Stomach (tissue), 4 donors: ENCODE measurements around the gene CCDC90B.

Experiments
- CTCF ChIP-seq, 7 experiments: fragments of 450-650 bp in 4 of 7; fragments of 200-600 bp in 3 of 7; sonication (generic) in 3 of 7; IDR thresholded peaks; one replicate each; pipeline ENCODE4 v1.5.1; 2016 to 2019; ENCODE audit warnings: antibody characterized with exemption in 7 of 7, control low read depth in 2 of 7, mild to moderate bottlenecking in 1 of 7
- POLR2A ChIP-seq, 4 donors: fragments of 450-650 bp; IDR thresholded peaks; one replicate each; pipeline ENCODE4 v1.6.1; 2016; ENCODE audit warnings: antibody characterized with exemption in 4 of 4, control low read depth in 2 of 4, mild to moderate bottlenecking in 1 of 4, moderate library complexity in 1 of 4
- POLR2AphosphoS5 ChIP-seq, 3 donors: sonication (generic); formaldehyde crosslinking; IDR thresholded peaks; one replicate each; pipeline ENCODE4 v1.6.1; 2016; ENCODE audit warnings: antibody characterized with exemption in 3 of 3

GRCh38 chr11:83256602-83257340, 29.4 kb downstream of the CCDC90B start:
- TF ChIP-seq POLR2A (IDR thresholded peaks at IDR 0.05) (no peak), CTCF (IDR thresholded peaks at IDR 0.05) (no peak), POLR2AphosphoS5 (IDR thresholded peaks at IDR 0.05) (no peak)
